Choroid plexus epithelial cell (primary cell): ENCODE results near the gene MOGAT3.

ENCODE experiments used
- DNase-seq: peaks from one replicate; pipeline ENCODE4 v3.0.0-alpha.2; 2010; ENCODE audit warnings: low read depth
- H3K4me3 ChIP-seq: 2 replicates; pipeline ENCODE4 v1.5.1; 2011; ENCODE audit warnings: low read depth, mild to moderate bottlenecking, control low read depth, low read length, moderate library complexity
- CTCF ChIP-seq: conservative IDR thresholded peaks from 2 replicates; pipeline ENCODE4 v1.5.1; 2011; ENCODE audit warnings: low read depth, mild to moderate bottlenecking, control low read depth, inconsistent platforms, low read length, moderate library complexity

The MOGAT3 gene

GRCh38 chr7:101171442-101171837 lies 29.4 kb downstream of the MOGAT3 start:
- TF ChIP-seq CTCF: peak; percentile 53
- no peak overlapping the region for H3K4me3 ChIP-seq
- DNase-seq: no peak

DNA sequence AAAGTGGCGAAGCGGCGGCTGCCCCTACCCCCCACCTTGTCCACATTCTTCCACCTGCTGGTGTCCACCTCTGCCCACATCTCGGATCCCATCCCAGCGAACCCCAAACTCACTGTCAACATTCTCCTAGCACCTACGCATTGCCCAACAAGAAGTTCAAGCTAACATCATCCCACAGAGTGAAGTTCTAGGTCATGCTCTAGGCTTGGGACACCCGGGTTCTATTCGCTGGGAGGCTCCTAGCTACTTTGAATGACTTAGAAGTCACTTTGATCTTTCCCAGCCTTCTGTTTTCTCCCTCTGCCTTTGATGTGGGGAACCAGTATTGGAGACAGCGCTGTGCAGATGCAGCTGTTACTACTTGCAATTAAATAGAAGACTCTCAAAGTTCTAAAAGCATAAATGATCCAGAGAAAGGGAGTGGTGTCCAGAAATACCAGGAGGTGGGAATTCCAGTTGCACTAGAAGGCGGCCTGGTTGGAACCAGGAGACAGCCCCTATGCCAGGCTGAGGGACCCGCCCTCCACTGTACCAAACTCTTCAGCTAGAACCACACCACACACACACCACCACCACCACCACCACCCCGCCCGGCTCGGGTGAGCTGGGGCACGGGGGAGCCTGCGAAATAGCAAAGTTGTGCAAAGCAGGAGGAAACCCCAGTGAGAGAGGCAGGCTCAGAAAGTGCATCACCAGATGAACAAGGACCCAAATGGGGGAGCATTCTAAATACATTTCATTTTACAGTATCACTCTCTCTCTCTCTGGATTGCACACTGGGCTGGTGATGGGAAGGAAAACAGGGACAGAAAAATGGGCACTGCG lies 30.0 kb downstream of the MOGAT3 start:
- DNase-seq: no peak
- no peak for TF ChIP-seq CTCF
- H3K4me3 ChIP-seq: no peak overlapping the region

- DNase-seq: peak; percentile 66
- no peak overlapping the region for H3K4me3 ChIP-seq
- peak; percentile 94 for TF ChIP-seq CTCF
Measured at GRCh38 chr7:101169838-101170551, 30.8 kb downstream of the MOGAT3 start.

GRCh38 chr7:101169110-101169837 lies 31.6 kb downstream of the MOGAT3 start:
- no peak for TF ChIP-seq CTCF
- no peak overlapping the region for H3K4me3 ChIP-seq
- DNase-seq: no peak

- DNase-seq: no peak
- TF ChIP-seq CTCF: no peak
- no peak overlapping the region for H3K4me3 ChIP-seq
Measured at GRCh38 chr7:101168412-101169049, 32.3 kb downstream of the MOGAT3 start.

DNA sequence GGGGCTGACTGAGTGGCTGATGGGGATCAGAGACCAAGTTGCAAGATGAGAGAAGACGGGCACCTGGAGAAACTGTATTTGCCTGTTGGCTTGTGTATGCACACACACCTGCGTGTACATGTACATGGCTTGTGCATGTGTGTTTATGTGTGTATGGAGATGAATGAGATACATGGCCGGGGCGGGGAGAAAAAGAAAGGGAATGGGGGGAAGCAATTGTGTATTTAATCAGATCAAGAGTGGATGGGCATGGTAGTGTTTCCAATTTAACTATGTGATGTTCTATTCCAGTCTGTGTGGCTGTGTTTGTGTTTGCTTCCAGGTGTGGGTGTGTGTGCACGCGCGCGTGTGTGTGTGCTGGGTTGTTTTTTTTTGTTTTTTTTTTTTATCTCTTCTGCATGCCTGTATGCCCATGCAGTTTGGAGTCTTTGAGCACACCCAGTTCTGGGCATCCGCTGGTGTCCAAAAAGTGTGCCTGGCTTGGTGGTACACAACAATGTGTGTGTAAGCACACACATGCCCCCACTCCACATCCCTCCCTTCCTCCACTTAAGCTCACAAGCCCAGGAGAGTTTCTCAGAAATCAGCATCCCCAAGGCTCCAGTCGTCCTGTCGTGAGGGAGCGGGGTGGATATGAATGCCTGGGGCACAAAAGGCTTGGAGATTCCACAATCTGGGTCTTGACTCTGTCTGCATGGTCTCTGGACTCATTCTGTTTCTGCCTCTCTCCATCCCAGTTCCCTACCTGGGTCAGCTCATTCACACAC lies 33.0 kb downstream of the MOGAT3 start:
- no peak for DNase-seq
- H3K4me3 ChIP-seq: no peak overlapping the region
- no peak for TF ChIP-seq CTCF
